RWPE2 (cell line): Measurements from ENCODE around the gene RSPRY1.
A peak's percentile ranks its signal among the peaks of the same experiment; 100 is the strongest.

ENCODE experiments used
- ATAC-seq: fragments of 200-7000 bp; cut with Tn5 transposase; 3 replicates; pipeline ENCODE4 v1.9.1; 2021; ENCODE audit warnings: low read depth
- DNase-seq: peaks from one replicate; pipeline ENCODE4 v3.0.0-alpha.2; 2020; ENCODE audit warnings: low spot score
- H3K27ac ChIP-seq: fragments of 450-650 bp; 2 replicates; pipeline ENCODE4 v1.5.1; 2017; ENCODE audit warnings: mild to moderate bottlenecking; ENCODE audit not compliant: poor library complexity, severe bottlenecking
- H3K27me3 ChIP-seq: fragments of 250-450 bp; sonication (Bioruptor Pico); 2 replicates; pipeline ENCODE4 v1.5.1; 2021; ENCODE audit warnings: mild to moderate bottlenecking, moderate library complexity; ENCODE audit not compliant: insufficient read depth, poor library complexity, severe bottlenecking
- H3K36me3 ChIP-seq: fragments of 250-450 bp; sonication (Bioruptor Pico); 2 replicates; pipeline ENCODE4 v1.5.1; 2020; ENCODE audit warnings: low read depth, mild to moderate bottlenecking, moderate library complexity
- H3K4me1 ChIP-seq: fragments of 250-450 bp; sonication (Bioruptor Pico); 2 replicates; pipeline ENCODE4 v1.5.1; 2021; ENCODE audit warnings: mild to moderate bottlenecking, moderate library complexity; ENCODE audit not compliant: insufficient read depth, poor library complexity, severe bottlenecking
- H3K4me3 ChIP-seq: fragments of 250-450 bp; sonication (Bioruptor Pico); 2 replicates; pipeline ENCODE4 v1.5.1; 2021; ENCODE audit warnings: mild to moderate bottlenecking, moderate library complexity; ENCODE audit not compliant: severe bottlenecking
- H3K9me3 ChIP-seq: fragments of 250-450 bp; sonication (Bioruptor Pico); 2 replicates; pipeline ENCODE4 v1.5.1; 2021; ENCODE audit warnings: mild to moderate bottlenecking, moderate library complexity; ENCODE audit not compliant: severe bottlenecking
- TF ChIP-seq, protein P1 (sequence below): fragments of 450-650 bp; IDR thresholded peaks from one replicate; pipeline ENCODE4 v1.5.1; 2017; ENCODE audit warnings: mild to moderate bottlenecking, moderate library complexity; ENCODE audit not compliant: poor library complexity, severe bottlenecking

RSPRY1 gene

DNA sequence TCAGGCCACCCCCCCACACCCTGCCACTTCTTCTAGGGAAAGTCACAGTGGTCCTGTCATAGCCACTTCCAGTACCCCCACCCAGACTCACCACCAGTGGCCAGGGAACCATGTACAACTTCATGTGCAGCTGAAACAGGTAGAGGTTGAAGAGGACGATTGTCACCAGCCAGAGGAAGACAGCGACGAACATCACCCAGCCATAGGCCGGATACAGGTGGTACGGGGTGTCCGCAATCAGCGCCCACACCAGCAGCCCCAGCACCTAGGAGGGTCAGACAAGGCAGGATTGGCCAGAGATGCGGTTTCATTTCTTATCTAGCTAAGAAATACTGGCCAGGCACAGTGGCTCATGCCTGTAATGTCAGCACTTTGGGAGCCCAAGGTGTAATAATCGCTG lies 75.7 kb downstream of the RSPRY1 start:
- Histone ChIP-seq H3K4me1 (peaks cover 48% of the 10 kb centered on the region), H3K27ac (peak overlapping the region; percentile 83), H3K36me3 (peaks cover 33% of the 10 kb centered on the region), H3K9me3 (no peaks in the 10 kb centered on the region), H3K27me3 (no peaks in the 10 kb centered on the region), H3K4me3 (no peak overlapping the region)
- TF ChIP-seq, protein P1, sequence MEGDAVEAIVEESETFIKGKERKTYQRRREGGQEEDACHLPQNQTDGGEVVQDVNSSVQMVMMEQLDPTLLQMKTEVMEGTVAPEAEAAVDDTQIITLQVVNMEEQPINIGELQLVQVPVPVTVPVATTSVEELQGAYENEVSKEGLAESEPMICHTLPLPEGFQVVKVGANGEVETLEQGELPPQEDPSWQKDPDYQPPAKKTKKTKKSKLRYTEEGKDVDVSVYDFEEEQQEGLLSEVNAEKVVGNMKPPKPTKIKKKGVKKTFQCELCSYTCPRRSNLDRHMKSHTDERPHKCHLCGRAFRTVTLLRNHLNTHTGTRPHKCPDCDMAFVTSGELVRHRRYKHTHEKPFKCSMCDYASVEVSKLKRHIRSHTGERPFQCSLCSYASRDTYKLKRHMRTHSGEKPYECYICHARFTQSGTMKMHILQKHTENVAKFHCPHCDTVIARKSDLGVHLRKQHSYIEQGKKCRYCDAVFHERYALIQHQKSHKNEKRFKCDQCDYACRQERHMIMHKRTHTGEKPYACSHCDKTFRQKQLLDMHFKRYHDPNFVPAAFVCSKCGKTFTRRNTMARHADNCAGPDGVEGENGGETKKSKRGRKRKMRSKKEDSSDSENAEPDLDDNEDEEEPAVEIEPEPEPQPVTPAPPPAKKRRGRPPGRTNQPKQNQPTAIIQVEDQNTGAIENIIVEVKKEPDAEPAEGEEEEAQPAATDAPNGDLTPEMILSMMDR = no peak
- peak; percentile 45 for DNase-seq
- no peak for ATAC-seq

DNA sequence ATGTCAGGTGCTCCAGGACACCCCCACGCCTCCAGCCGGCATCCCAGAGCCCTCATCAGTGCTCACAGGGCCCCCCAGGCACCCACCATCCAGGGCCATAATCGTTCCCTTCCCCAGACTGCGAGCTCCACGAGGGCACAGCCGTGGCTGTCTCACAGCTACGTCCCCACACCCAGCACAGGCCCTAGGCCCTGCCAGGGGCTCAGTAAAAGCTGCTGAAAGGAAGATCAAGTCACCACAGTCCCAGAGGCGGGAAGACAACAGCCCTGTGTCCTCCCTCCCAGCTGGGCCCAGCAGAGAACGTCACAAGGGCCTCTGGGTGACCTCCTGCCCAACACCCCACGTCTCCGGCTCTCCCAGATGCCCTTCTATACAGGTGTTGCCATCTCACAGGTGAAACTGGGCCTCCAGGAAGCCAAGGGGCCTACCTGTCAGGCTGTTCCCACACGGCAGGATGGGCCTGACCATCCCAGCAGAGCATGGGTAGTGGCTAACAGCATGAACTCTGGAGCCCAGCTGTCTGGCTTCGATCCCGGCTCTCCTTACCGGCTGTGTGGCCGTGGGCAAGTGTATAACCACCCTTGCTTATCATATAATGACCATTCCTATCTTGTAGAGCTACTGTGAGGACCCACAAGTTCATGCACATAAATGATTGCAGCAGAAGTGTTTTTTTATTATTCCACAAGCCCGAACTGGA lies 76.9 kb downstream of the RSPRY1 start:
- peaks cover 52% of the 10 kb centered on the region for H3K4me1 ChIP-seq
- no peak overlapping the region for H3K4me3 ChIP-seq
- peaks cover 21% of the 10 kb centered on the region for H3K36me3 ChIP-seq
- TF ChIP-seq, protein P1 = no peak
- no peaks in the 10 kb centered on the region for H3K27me3 ChIP-seq
- no peak for ATAC-seq
- peak; percentile 62 for DNase-seq
- peak overlapping the region; percentile 83 for H3K27ac ChIP-seq
- H3K9me3 ChIP-seq = no peaks in the 10 kb centered on the region

DNA sequence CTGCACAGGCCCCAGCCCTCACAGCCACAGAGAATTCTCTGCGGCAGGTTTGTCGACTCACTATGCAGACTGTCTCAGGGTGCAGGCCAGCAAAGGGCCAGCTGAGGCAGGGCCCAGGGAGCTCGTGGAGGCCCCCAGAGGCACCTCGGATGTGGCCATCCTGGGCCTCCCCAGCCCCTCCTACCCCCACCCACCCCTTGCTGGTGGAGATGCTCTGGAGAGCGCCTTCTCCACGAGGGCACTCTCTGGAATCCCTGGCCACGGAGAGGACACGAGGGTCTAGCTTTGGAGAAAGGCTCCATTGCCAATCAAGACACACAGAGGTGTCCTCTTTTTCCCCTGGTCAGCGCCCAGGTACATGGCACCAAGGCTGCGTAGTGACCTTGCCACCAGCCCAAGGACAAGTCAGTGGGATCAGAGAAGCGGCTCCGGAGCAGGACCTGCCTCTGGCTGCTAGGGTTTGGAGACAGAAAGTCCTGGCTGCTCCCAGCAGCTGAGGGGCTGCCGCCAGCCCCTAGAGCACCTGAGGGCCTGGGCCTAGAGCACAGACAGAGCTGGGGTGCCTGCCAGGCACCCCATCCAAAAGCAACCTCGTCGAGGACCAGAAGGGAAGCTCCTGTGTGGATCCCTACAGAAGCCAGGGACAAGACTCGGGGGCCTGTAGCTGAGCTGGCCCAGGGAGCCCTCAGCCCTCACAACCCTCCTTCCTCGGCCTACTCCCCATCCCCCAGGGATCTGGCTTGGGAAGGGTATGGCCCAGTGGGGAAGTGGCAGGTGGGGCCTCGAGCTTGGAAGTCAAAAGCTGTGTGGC lies 77.6 kb downstream of the RSPRY1 start:
- peaks cover 16% of the 10 kb centered on the region for H3K36me3 ChIP-seq
- peak overlapping the region; percentile 83 for H3K27ac ChIP-seq
- H3K4me3 ChIP-seq = no peak overlapping the region
- no peaks in the 10 kb centered on the region for H3K9me3 ChIP-seq
- peaks cover 52% of the 10 kb centered on the region for H3K4me1 ChIP-seq
- no peaks in the 10 kb centered on the region for H3K27me3 ChIP-seq
- no peak for ATAC-seq
- TF ChIP-seq, protein P1 = no peak
- DNase-seq = peak; percentile 47

DNA sequence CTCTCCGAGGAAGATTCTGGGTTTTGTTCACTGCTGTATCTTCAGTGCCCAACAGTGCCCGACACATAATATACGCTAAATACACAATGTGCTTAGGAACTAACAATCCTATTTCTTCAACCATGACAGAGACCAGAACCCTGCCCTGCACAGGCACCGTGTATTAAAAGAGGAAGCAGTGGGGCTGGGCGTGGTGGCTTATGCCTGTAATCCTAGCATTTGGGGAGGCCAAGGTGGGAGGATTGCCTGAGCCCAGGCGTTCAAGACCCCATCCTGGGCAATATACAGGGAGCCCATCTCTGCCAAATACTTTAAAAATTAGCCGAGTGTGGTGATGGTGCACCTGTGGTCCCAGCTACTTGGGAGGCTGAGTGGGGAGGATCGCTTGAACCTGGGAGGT lies 78.3 kb downstream of the RSPRY1 start:
- TF ChIP-seq, protein P1 = no peak
- ATAC-seq (no peak), DNase-seq (peak; percentile 34)
- Histone ChIP-seq H3K36me3 (peaks cover 15% of the 10 kb centered on the region), H3K27ac (peak overlapping the region; percentile 83), H3K4me1 (peaks cover 52% of the 10 kb centered on the region), H3K27me3 (no peaks in the 10 kb centered on the region), H3K9me3 (no peaks in the 10 kb centered on the region), H3K4me3 (no peak overlapping the region)
